ENCODE results near the gene SIGLEC10. TPM values are rescaled to one million over a fixed set of nuclear protein-coding genes. Genes with fewer than 3 reads are reported as not detected.
"Not testable (repeated sequence)": the region's sequence is repeated elsewhere in the genome, so short reads cannot be mapped to it uniquely, and the experiment has no call there.

SIGLEC10 gene
- total RNA-seq, 5 donors from 2014 or later (not counting 1 experiment from before 2014, with no cell fraction given): 0.67 to 6.7 (median 1.8) TPM

GRCh38 chr19:51417810-51418157 lies 342 bp upstream of the SIGLEC10 start:
- no peak overlapping the region for H3K4me3 ChIP-seq (ENCODE audit: control insufficient read depth in 1 of 2, extremely low read depth in 1 of 2, low read length in 1 of 2)
- Mint-ChIP-seq H3K4me1 (peaks cover 0 to 11% (median 0%) of the 10 kb centered on the region in 3 donors), H3K27me3 (peaks cover 23 to 37% of the 10 kb centered on the region in 2 donors), H3K27ac (no peak overlapping the region), H3K4me3 (no peak overlapping the region), H3K9me3 (no peaks in the 10 kb centered on the region), H3K36me3 (no peaks in the 10 kb centered on the region)
- peaks cover 0 to 20% of the 10 kb centered on the region in 2 experiments for H3K4me1 ChIP-seq (ENCODE audit: control insufficient read depth in 1 of 2, extremely low read depth in 1 of 2, insufficient read depth in 2 of 2, low read length in 2 of 2)
- CTCF ChIA-PET: interaction anchor here in 1 of 2 donors (0.7 to 1.1 kb wide), 3 partner anchors 19 to 22 kb away, joined by 3 to 5 read pairs (median 5); no protein-coding TSS in a partner anchor
- H3K36me3 ChIP-seq (ENCODE audit: control insufficient read depth in 2 of 2, extremely low read depth in 1 of 2, insufficient read depth in 1 of 2, low read length in 1 of 2): no peaks in the 10 kb centered on the region
- H3K9me3 ChIP-seq: no peaks in the 10 kb centered on the region
- no CpG with 5 or more reads among the region's 3 CpGs for WGBS (ENCODE audit: insufficient coverage)
- POLR2A ChIA-PET: no interaction called here
- peak in 1 of 35 experiments; percentile 8 for DNase-seq
- peaks cover 0 to 48% of the 10 kb centered on the region in 2 experiments for H3K27me3 ChIP-seq (replicated peaks in 1 of 2; ENCODE audit: control insufficient read depth in 2 of 2, extremely low read depth in 1 of 2, insufficient read depth in 2 of 2, low read length in 1 of 2)
- no peak for ATAC-seq (replicated peaks in 1 of 4)
- no peak overlapping the region for H3K27ac ChIP-seq (ENCODE audit: low read length)

- H3K4me1 ChIP-seq (ENCODE audit: control insufficient read depth in 1 of 2, extremely low read depth in 1 of 2, insufficient read depth in 2 of 2, low read length in 2 of 2): peaks cover 0 to 13% of the 10 kb centered on the region in 2 experiments
- H3K4me3 Mint-ChIP-seq; CTCF ChIA-PET; H3K9me3 Mint-ChIP-seq; H3K27ac ChIP-seq (ENCODE audit: low read length); H3K36me3 Mint-ChIP-seq; ATAC-seq (replicated peaks in 1 of 4); H3K4me3 ChIP-seq (ENCODE audit: control insufficient read depth in 1 of 2, extremely low read depth in 1 of 2, low read length in 1 of 2); H3K36me3 ChIP-seq (ENCODE audit: control insufficient read depth in 2 of 2, extremely low read depth in 1 of 2, insufficient read depth in 1 of 2, low read length in 1 of 2); H3K9me3 ChIP-seq; H3K4me1 Mint-ChIP-seq; POLR2A ChIA-PET; DNase-seq; H3K27ac Mint-ChIP-seq: not testable (repeated sequence)
- peaks cover 18 to 32% of the 10 kb centered on the region in 2 donors for H3K27me3 Mint-ChIP-seq
- 70% methylated on average over 3 of the region's 15 CpGs for WGBS (ENCODE audit: insufficient coverage)
- H3K27me3 ChIP-seq (replicated peaks in 1 of 2; ENCODE audit: control insufficient read depth in 2 of 2, extremely low read depth in 1 of 2, insufficient read depth in 2 of 2, low read length in 1 of 2): peaks cover 0 to 37% of the 10 kb centered on the region in 2 experiments
Observed at GRCh38 chr19:51416422-51416821, 1.0 kb downstream of the SIGLEC10 start.

GRCh38 chr19:51415187-51415586 lies 2.3 kb downstream of the SIGLEC10 start:
- Histone ChIP-seq H3K4me3 (ENCODE audit: control insufficient read depth in 1 of 2, extremely low read depth in 1 of 2, low read length in 1 of 2) (no peak overlapping the region), H3K27me3 (replicated peaks in 1 of 2; ENCODE audit: control insufficient read depth in 2 of 2, extremely low read depth in 1 of 2, insufficient read depth in 2 of 2, low read length in 1 of 2) (peaks cover 0 to 26% of the 10 kb centered on the region in 2 experiments), H3K36me3 (ENCODE audit: control insufficient read depth in 2 of 2, extremely low read depth in 1 of 2, insufficient read depth in 1 of 2, low read length in 1 of 2) (no peaks in the 10 kb centered on the region), H3K4me1 (ENCODE audit: control insufficient read depth in 1 of 2, extremely low read depth in 1 of 2, insufficient read depth in 2 of 2, low read length in 2 of 2) (peaks cover 0 to 7% of the 10 kb centered on the region in 2 experiments), H3K27ac (ENCODE audit: low read length) (no peak overlapping the region), H3K9me3 (no peaks in the 10 kb centered on the region)
- Mint-ChIP-seq H3K27me3 (peaks cover 15 to 29% of the 10 kb centered on the region in 2 donors), H3K27ac (no peak overlapping the region), H3K4me1 (peaks cover 0 to 8% (median 0%) of the 10 kb centered on the region in 3 donors), H3K4me3 (no peak overlapping the region), H3K9me3 (no peaks in the 10 kb centered on the region), H3K36me3 (no peaks in the 10 kb centered on the region)
- no peak for ATAC-seq (replicated peaks in 1 of 4)
- ChIA-PET POLR2A (no interaction called here), CTCF (no interaction called here)
- 87% methylated on average over 10 of the region's 12 CpGs for WGBS (ENCODE audit: insufficient coverage)
- no peak for DNase-seq

- H3K27ac Mint-ChIP-seq: no peak overlapping the region
- ChIA-PET POLR2A (no interaction called here), CTCF (no interaction called here)
- H3K4me1 ChIP-seq (ENCODE audit: control insufficient read depth in 1 of 2, extremely low read depth in 1 of 2, insufficient read depth in 2 of 2, low read length in 2 of 2): no peaks in the 10 kb centered on the region
- no peak for ATAC-seq (replicated peaks in 1 of 4)
- DNase-seq: no peak
- no peaks in the 10 kb centered on the region for H3K9me3 ChIP-seq
- H3K36me3 Mint-ChIP-seq: no peaks in the 10 kb centered on the region
- H3K27me3 Mint-ChIP-seq: peaks cover 0 to 13% of the 10 kb centered on the region in 2 donors
- WGBS (ENCODE audit: insufficient coverage): 90% methylated on average over 4 of the region's 15 CpGs
- H3K27me3 ChIP-seq (replicated peaks in 1 of 2; ENCODE audit: control insufficient read depth in 2 of 2, extremely low read depth in 1 of 2, insufficient read depth in 2 of 2, low read length in 1 of 2): peaks cover 0 to 6% of the 10 kb centered on the region in 2 experiments
- no peaks in the 10 kb centered on the region for H3K36me3 ChIP-seq (ENCODE audit: control insufficient read depth in 2 of 2, extremely low read depth in 1 of 2, insufficient read depth in 1 of 2, low read length in 1 of 2)
- no peak overlapping the region for H3K27ac ChIP-seq (ENCODE audit: low read length)
- H3K9me3 Mint-ChIP-seq: no peaks in the 10 kb centered on the region
- no peak overlapping the region for H3K4me3 ChIP-seq (ENCODE audit: control insufficient read depth in 1 of 2, extremely low read depth in 1 of 2, low read length in 1 of 2)
- H3K4me1 Mint-ChIP-seq: peaks cover 0 to 4% (median 0%) of the 10 kb centered on the region in 3 donors
- H3K4me3 Mint-ChIP-seq: no peak overlapping the region
Observed at GRCh38 chr19:51410950-51411748, 6.3 kb downstream of the SIGLEC10 start.

GRCh38 chr19:51407511-51408131 lies 9.8 kb downstream of the SIGLEC10 start:
- peaks cover 0 to 9% (median 0%) of the 10 kb centered on the region in 3 donors for H3K9me3 Mint-ChIP-seq
- no peak overlapping the region for H3K27ac Mint-ChIP-seq
- peaks cover 0 to 4% (median 0%) of the 10 kb centered on the region in 3 donors for H3K4me1 Mint-ChIP-seq
- no peaks in the 10 kb centered on the region for H3K9me3 ChIP-seq
- peak in 14 of 35 experiments; percentile 8 to 59 (median 20) for DNase-seq
- no peaks in the 10 kb centered on the region for H3K4me1 ChIP-seq (ENCODE audit: control insufficient read depth in 1 of 2, extremely low read depth in 1 of 2, insufficient read depth in 2 of 2, low read length in 2 of 2)
- no peak overlapping the region for H3K27ac ChIP-seq (ENCODE audit: low read length)
- peaks cover 10% of the 10 kb centered on the region for H3K36me3 Mint-ChIP-seq
- ATAC-seq (replicated peaks in 1 of 4): peak; percentile 37 to 51 (median 50)
- no peak overlapping the region for H3K4me3 Mint-ChIP-seq
- H3K36me3 ChIP-seq (ENCODE audit: control insufficient read depth in 2 of 2, extremely low read depth in 1 of 2, insufficient read depth in 1 of 2, low read length in 1 of 2): no peaks in the 10 kb centered on the region
- POLR2A ChIA-PET: no interaction called here
- 52% methylated on average over 6 of the region's 6 CpGs for WGBS (ENCODE audit: insufficient coverage)
- H3K27me3 Mint-ChIP-seq: peaks cover 3 to 13% of the 10 kb centered on the region in 2 donors
- no peak overlapping the region for H3K4me3 ChIP-seq (ENCODE audit: control insufficient read depth in 1 of 2, extremely low read depth in 1 of 2, low read length in 1 of 2)
- peaks cover 0 to 3% of the 10 kb centered on the region in 2 experiments for H3K27me3 ChIP-seq (replicated peaks in 1 of 2; ENCODE audit: control insufficient read depth in 2 of 2, extremely low read depth in 1 of 2, insufficient read depth in 2 of 2, low read length in 1 of 2)
- CTCF ChIA-PET: interaction anchor here in 1 of 2 donors (0.8 to 1.3 kb wide), 3 partner anchors 68 to 71 kb away, joined by 3 to 5 read pairs (median 4); no protein-coding TSS in a partner anchor

- ATAC-seq (replicated peaks in 1 of 4): no peak
- Mint-ChIP-seq H3K27me3 (peaks cover 3 to 5% of the 10 kb centered on the region in 2 donors), H3K4me3 (no peak overlapping the region), H3K36me3 (peaks cover 13% of the 10 kb centered on the region), H3K4me1 (peaks cover 0 to 2% (median 0%) of the 10 kb centered on the region in 3 donors), H3K9me3 (peaks cover 6 to 20% (median 7%) of the 10 kb centered on the region in 3 donors), H3K27ac (no peak overlapping the region)
- Histone ChIP-seq H3K27ac (ENCODE audit: low read length) (no peak overlapping the region), H3K36me3 (ENCODE audit: control insufficient read depth in 2 of 2, extremely low read depth in 1 of 2, insufficient read depth in 1 of 2, low read length in 1 of 2) (no peaks in the 10 kb centered on the region), H3K4me3 (ENCODE audit: control insufficient read depth in 1 of 2, extremely low read depth in 1 of 2, low read length in 1 of 2) (no peak overlapping the region), H3K4me1 (ENCODE audit: control insufficient read depth in 1 of 2, extremely low read depth in 1 of 2, insufficient read depth in 2 of 2, low read length in 2 of 2) (no peaks in the 10 kb centered on the region), H3K9me3 (peaks cover 2% of the 10 kb centered on the region), H3K27me3 (replicated peaks in 1 of 2; ENCODE audit: control insufficient read depth in 2 of 2, extremely low read depth in 1 of 2, insufficient read depth in 2 of 2, low read length in 1 of 2) (peaks cover 0 to 3% of the 10 kb centered on the region in 2 experiments)
- WGBS (ENCODE audit: insufficient coverage): 86% methylated on average over 6 of the region's 9 CpGs
- ChIA-PET POLR2A (no interaction called here), CTCF (no interaction called here)
- DNase-seq: no peak
Observed at GRCh38 chr19:51402117-51402516, 15.3 kb downstream of the SIGLEC10 start.

Data from T-cell (primary cell).